Adipose tissue (tissue), 3 donors: ENCODE results near the gene ZSCAN1. TPM values are rescaled to one million over a fixed set of nuclear protein-coding genes. Genes with fewer than 3 reads are reported as not detected.

Source experiments
- H3K27ac ChIP-seq: one replicate; pipeline ENCODE4 v1.5.1; 2013; ENCODE audit warnings: low read depth, low read length
- WGBS, 3 donors: extraction: QIAGEN DNeasy Blood & Tissue Kit; methylation state at CpG; one replicate each; pipeline ENCODE4 v1.1.7; 2013; 5-methylcytosine and 5-hydroxymethylcytosine counted together
- polyA plus RNA-seq, 3 donors: library from polyadenylated mRNA; stranded (reverse); fragments of 200-250 nt; gene quantifications; one replicate each; pipeline ENCODE4 v1.2.3, GENCODE V29; 2013
- donor health status: healthy with polysubstance abuse.
- donor health status: Bipolar disorder and iron deficiency.
- donor health status: healthy.

Gene ZSCAN1
- polyA plus RNA-seq, 3 donors: 0.11 to 0.28 TPM; not detected in 1

GRCh38 chr19:58098682-58098998 is 64.8 kb downstream of the ZSCAN1 start:
- 10 to 22% (median 16%) methylated on average over 2 of the region's 2 CpGs for WGBS, 3 donors

More at GRCh38 chr19:58098682-58098998, 64.8 kb downstream of the ZSCAN1 start:
- peak overlapping the region; percentile 89 for H3K27ac ChIP-seq

Other genes with a start within 250 kb of the ZSCAN1 start
- 1 to 10 TPM; 2.2 to 3.4 (median 3.0) TPM for gene ZNF552, start 219.1 kb upstream of the ZSCAN1 start, polyA plus RNA-seq
- 1 to 10 TPM; 2.5 to 5.2 (median 5.1) TPM for gene ZNF587B, start 203.7 kb upstream of the ZSCAN1 start, polyA plus RNA-seq
- gene ZNF587, start 184.2 kb upstream of the ZSCAN1 start, polyA plus RNA-seq: 1 to 10 TPM; 5.1 to 6.5 (median 6.5) TPM
- gene ZNF814, start 145.0 kb upstream of the ZSCAN1 start, polyA plus RNA-seq: 1 to 10 TPM; 2.7 to 4.1 (median 4.0) TPM
- gene ZNF417, start 117.4 kb upstream of the ZSCAN1 start, polyA plus RNA-seq: 1 to 10 TPM; 2.2 to 2.6 (median 2.5) TPM
- 1 to 10 TPM in 1 of 3 donors, under 1 TPM in 2; 0.79 to 2.2 (median 0.94) TPM for gene ZNF418, start 98.6 kb upstream of the ZSCAN1 start, polyA plus RNA-seq
- 1 to 10 TPM; 1.1 to 2.5 (median 1.5) TPM for gene ZNF256, start 86.3 kb upstream of the ZSCAN1 start, polyA plus RNA-seq
- 1 to 10 TPM in 1 of 3 donors, under 1 TPM in 2; 0.23 to 2.2 (median 0.56) TPM for gene C19orf18, start 59.5 kb upstream of the ZSCAN1 start, polyA plus RNA-seq
- gene ZNF606, start 31.2 kb upstream of the ZSCAN1 start, polyA plus RNA-seq: 1 to 10 TPM; 3.9 to 6.0 (median 4.8) TPM
- 1 to 10 TPM; 2.5 to 3.4 (median 3.1) TPM for gene ZNF135, start 25.3 kb downstream of the ZSCAN1 start, polyA plus RNA-seq
- 10 to 100 TPM; 25.7 to 32.7 (median 32.0) TPM for gene ZSCAN18, start 64.2 kb downstream of the ZSCAN1 start, polyA plus RNA-seq
- 1 to 10 TPM; 2.3 to 5.8 (median 3.0) TPM for gene ZNF329, start 116.8 kb downstream of the ZSCAN1 start, polyA plus RNA-seq
- 10 to 100 TPM in 2 of 3 donors, 1 to 10 TPM in 1; 9.5 to 12.4 (median 11.0) TPM for gene ZNF274, start 149.0 kb downstream of the ZSCAN1 start, polyA plus RNA-seq
- gene ZNF544, start 194.9 kb downstream of the ZSCAN1 start, polyA plus RNA-seq: 10 to 100 TPM; 10.1 to 10.6 (median 10.2) TPM
- 1 to 10 TPM in 1 of 3 donors, under 1 TPM in 2; 0.68 to 1.1 (median 0.90) TPM for gene ZNF8, start 244.9 kb downstream of the ZSCAN1 start, polyA plus RNA-seq